Activated CD4-positive, alpha-beta T cell treated with anti-CD3 and anti-CD28 coated beads, Interleukin-10, Interleukin-2, amounts not matched to agents 100 ng/mL and 50 ng/mL, durations not matched to agents 16 hours and 8 hours (primary cell): ENCODE results near the gene TMEM233.
A peak's percentile ranks its signal among the peaks of the same experiment; 100 is the strongest.

Experiments
- DNase-seq: peaks from one replicate; pipeline ENCODE4 v3.0.0-alpha.2; 2020

Gene TMEM233

DNA sequence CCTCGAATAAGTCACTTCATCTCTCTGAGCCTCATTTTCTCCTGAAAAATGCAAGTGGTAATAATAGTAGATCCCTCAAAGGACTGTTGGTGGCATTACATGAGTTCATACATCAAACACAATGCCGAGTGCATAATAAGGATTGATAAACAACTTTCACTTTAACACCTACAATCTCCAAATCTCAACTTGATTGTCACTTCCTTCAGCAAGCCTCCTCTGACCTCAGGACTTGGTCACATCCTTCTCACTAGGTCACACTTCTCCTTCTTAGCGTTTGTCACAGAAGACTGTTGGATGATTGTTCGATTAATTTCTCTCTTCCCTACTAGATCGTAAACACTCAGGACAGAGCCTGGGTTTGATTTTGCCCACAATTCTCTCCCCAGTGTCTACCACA lies 66.5 kb downstream of the TMEM233 start:
- peak; percentile 19 for DNase-seq

DNA sequence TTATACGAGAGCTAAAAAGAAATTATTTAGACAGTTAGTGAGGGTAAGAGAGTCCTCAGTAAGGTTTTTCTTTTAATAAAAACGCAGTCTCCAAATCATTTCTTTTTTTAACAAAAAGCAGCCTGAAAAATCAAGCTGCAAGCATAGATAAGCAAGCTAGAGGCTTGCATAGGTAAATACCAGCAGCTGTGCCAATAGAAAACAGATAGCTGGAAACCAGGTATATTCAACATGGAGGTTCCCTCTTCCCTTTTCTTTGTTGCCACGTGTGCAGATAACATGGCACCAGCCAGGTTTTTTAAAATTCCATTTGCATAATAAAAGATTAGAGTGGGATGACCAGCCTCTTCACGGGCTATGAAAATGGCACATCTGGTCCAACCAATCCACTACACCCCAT lies 68.3 kb downstream of the TMEM233 start:
- no peak for DNase-seq

DNA sequence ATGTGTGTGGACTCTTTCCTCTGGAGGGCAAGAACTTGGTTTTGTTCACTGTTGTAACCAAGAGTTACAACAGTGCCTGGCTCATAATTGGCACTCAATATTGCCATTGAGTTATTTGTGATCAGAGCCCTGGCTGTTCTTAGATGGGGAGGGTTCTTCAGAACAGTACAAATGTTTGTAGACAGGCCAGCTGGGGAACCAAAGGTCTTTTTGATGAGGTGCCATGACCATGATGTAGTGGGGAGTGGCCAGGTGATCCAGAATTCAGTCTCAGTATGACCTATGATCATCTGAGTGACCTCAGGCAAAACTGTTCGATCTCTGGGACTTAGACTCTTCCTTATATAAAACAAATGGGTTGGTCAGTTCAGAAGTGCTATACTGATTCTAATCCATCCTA lies 71.1 kb downstream of the TMEM233 start:
- no peak for DNase-seq

DNA sequence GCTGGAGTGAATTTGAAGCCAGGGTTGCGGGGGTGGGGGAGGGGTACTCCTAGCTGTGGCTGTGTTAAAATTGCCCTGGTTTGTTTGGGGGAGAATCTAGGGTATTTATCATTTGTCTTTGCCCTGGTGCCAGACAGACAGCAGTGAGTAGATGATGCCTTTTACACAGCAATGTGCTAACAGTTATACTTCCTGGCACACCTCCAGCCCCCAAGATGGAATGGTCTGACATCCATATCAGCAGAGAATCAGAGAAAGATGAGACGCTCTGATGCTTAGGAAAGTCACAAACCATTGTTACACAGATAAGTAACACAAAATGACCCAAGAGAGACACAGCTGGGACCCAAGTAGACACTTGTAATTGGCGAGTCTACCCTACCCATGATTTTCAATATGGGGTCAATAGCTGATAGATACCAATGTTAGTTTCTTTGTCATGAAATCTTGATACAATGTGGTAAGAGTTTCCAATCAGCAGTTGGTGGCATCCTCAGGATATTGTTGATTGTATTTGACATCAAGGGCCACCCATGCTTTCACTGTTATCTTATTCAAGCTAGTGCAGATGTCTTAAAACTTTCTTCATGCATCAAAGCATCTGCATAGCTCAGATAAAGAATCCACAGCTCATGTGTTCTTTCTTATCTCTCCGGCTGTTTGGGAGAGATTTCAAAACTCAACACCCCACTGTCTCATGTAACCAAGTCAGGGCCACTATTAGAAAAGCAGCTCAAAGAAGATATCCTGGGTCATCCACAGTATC lies 71.8 kb downstream of the TMEM233 start:
- DNase-seq: no peak

DNA sequence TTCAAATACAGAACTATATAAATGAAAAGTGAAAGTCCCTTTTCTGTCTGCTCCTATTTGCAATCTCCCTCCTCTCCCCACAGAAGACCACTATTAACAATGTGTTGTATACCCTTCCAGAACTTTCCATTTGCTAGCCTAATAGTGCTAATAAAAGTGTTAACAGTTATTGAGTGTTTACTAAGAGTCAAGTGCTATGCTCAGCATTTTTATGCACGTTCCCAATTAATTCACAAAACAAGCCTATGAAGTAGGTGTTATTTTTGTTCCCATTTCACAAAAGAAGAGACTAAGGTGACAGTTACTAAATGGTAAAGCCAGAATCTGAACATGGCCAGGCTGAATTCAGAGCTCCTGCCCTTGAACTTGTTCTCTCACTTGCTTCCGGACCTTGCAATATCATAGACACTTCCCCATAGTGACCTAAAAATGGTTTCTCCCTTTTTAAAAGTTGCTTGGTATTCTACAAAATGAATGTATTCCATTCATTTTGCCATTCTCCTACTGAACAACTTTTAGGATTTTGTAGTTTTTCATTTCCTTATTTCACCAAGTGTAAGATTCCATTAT lies 72.7 kb downstream of the TMEM233 start:
- DNase-seq: no peak

DNA sequence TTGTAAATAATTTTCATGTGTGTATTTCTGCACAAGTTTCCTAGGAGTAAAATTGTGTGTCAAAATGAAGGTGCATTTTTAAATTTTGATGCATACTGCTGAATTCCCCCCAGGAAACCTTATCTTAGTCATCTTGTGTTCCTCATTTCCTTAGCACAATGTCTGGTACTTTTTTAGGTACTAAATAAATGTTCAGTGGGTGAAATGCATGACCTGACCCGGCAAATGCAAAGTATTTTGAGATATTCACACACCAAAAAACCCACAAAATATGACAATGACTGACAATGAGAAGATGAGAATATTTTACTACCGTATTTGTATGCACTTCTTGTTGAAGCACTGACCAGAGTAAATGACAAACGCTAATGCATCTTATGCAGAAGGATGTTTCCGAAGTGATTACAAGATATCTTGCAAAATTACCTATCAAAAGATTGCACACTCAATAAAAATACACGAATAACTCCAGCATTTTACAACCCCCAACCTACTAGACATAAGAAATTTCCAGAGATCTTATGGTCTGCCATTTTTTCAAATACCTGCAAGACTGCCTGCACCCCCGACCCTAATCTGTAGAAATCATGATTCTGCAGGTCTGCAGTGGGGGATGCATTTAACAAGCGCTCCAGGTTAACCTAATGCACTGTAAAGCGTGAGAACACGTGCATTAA lies 73.5 kb downstream of the TMEM233 start:
- DNase-seq: peak; percentile 39

DNA sequence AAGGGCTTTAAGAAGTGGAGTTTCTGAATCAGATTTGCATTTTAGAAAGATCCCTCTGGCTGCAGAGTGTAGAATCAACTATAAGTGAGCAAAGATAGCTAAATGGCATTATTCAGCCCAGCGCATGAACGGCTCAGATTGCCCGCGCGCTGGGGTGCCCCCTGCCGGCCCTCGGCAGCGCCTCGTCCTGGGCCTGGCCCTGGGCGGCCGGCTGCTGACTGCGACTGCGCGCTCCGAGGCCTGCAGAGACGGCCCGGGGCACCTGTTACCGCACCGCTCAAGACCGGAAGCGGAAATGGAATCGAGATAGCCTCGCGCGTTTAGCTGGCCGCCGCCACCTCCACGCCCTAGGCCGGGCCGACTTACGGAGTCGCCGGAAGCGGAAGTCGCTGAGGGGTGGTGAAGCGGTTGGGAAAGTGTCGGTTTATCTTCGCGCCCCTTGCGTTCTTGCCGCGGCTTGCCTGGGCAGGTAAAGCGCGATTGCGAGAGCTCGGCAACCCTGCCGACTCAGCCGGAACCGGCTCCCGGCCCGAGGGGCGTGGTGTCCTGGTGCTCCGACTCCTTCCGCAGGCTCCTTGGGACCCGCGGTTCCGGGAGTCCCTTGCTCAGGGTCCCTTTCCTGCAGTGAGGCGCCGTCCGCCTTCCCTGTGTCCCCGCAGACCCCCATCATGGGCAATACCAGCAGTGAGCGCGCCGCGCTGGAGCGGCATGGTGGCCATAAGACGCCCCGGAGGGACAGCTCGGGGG lies 74.2 kb downstream of the TMEM233 start, which contains the start of gene PRKAB1:
TSS of gene PRKAB1 (plus strand) at position 557 of the 747 bp plus-strand sequence. CDS start at position 669, 112 bp downstream.
- peak; percentile 98 for DNase-seq

DNA sequence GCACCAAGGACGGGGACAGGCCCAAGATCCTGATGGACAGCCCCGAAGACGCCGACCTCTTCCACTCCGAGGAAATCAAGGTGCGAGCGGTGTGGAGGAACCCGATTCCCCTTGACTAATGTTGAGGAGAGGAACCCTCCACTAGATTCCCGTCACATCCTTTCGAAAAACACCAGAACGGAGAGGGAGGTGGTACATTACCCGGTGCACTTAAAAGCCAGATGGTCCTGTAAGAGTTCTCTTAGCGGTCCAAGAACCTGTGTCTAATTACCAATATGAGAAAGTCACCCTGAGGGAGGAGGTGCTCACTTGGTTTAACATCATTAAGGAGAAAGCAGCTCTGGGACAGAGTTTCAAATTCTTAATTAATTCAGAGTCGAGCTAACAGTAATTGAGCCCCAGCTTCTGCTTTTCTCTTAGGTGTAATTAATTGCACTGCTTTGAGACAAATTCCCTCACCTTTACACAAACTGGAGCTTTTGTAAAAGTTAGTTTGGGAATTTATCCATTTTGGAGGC lies 74.8 kb downstream of the TMEM233 start:
- DNase-seq: no peak

DNA sequence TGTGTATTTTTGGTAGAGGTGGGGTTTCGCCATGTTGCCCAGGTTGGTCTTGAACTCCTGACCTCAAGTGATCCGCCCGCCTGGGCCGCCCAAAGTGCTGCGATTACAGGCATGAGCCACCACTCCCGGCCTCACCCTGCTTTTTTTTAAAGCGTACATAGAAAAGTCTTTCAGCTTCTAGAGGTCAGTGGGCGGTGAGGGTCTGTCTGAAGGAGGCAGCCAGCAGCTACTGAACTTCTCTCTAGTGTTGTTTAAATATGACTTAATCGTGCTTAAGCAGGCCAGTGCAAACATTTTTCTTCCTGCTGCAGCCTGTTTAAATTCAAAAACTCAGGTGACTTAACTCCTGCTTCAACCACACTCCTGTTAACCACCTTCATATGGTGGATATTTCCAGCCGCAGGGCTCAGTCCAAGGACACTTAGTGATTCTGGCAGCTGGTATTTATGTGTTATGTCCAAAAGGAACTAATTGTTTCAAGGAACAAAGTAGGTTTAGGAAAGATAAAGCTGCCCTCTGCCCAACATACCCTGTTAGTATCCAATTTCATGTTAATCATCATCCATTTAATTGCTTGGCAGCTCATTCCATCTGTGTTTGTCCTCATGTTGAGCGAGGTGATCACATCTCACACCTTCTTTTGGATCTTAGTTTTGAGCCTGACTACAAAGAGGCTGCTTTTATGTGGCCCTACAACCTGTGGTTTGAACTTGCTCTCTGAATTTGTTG lies 76.3 kb downstream of the TMEM233 start:
- DNase-seq: no peak

DNA sequence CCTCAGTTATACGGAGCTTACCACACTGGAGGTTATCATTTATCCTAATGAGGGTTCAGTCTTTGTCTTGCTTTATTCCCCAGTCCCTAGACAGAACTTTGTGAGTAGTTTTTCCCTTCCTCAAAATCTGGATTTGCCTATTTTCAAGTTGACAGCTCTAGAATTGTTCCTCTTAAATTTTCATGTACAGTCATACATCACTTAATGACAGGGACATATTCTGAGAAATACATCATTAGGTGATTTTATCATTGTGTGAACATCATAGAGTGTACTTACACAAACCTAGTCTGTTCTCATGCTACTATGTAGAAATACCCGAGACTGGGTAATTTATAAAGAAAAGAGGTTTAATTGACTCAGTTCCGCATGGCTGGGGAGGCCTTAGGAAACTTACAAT lies 77.5 kb downstream of the TMEM233 start:
- no peak for DNase-seq

DNA sequence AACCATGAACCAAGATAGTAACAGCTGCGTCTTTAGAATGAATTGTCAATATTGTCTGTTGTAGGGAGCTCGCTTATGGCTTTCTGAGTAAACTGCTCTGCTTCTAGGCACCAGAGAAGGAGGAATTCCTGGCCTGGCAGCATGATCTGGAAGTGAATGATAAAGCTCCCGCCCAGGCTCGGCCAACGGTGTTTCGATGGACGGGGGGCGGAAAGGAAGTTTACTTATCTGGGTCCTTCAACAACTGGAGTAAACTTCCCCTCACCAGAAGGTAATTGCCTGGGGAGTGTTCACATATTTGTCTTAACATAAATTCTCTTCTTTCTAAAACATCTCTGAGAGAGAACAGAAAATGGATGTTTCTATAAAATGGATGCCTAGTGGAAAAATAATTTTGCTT lies 78.6 kb downstream of the TMEM233 start:
- no peak for DNase-seq

DNA sequence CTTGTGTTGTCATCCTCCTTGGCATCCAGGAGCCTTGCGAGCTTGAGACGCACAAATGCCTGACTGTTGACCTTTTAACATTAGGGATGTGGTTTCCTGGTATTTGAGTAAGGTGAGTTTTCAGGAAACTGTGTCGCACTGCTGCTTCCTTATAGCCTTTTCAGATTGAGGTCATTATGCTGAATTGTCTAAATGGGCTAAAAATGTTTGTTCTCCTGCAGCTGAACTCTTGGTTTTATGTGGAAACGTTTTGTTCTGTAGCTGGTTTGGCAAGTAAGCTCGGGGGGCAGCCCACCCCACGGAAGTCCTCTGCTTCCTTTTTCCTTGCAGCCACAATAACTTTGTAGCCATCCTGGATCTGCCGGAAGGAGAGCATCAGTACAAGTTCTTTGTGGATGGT lies 80.1 kb downstream of the TMEM233 start:
- DNase-seq: peak; percentile 28

DNA sequence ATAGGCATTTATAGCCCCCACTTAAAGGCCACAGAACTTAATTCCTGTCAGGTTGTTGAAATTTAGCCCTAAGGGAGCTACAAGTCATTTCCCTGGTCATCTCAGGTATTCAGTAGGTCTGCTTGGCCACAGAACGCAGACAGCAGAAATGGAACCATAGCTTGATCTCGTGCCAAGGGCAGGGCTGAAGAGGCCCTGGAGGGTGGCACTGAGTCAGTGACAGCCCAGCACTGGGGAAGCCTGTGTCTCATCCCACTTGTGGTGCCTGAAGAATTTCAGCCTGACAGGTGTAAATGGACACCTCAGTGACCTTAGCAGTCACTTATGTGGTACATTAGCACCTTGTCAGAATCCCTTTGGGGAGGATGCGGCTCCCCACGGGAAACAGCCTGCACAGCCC lies 81.0 kb downstream of the TMEM233 start:
- DNase-seq: no peak

DNA sequence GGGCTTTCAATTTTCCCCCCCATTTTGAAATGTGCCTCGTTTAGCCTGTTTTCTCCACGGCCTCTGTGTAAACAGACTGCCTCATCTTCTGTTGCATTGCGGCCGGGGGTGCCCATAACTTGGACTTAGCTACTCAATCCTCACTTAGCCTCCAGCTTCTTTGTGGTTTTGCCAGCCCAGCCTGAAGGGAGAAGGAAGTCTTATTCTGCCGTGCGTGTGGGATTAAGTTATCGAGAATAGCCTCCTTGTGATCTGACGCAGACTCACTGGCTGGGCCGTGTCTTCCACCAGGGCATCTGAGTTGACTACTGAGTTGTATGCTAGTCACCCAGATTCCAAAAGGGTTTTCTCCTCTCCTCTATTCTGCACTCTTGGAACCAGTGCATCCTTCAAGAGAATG lies 82.4 kb downstream of the TMEM233 start:
- no peak for DNase-seq

DNA sequence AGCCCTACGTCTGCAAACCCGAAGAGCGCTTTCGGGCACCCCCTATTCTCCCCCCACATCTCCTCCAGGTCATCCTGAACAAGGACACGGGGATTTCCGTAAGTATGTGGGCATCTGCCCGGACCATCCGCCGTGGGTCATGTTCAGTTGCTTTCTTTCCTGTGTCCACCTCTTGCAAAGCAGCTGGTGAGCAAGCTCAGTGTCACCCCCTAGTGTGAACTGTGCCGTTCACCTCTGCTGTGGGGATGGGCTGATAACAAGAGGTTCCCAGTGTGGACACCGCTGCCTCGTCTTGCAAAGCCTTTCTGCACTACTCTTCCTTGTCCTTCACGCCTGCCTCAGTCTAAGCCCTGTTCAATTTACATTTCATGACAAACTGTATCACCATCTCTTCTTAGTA lies 83.0 kb downstream of the TMEM233 start:
- no peak for DNase-seq

DNA sequence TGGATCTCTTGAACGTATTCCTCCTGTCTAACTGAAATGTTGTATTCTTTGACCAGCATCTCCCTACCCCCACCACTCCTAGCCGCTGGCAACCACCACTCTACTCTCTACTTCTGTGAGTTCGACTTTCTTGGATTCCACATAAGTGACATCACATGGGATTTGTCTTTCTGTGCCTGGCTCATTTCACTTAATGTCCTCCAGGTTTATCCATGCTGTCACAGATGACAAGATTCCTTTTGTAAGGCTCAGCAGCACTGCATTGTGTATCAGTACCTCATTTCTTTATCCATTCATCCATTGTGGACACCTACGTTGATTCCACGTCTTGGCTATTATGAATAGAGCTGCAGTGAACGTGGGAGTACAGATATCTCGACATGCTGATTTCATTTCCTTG lies 84.9 kb downstream of the TMEM233 start:
- no peak for DNase-seq

DNA sequence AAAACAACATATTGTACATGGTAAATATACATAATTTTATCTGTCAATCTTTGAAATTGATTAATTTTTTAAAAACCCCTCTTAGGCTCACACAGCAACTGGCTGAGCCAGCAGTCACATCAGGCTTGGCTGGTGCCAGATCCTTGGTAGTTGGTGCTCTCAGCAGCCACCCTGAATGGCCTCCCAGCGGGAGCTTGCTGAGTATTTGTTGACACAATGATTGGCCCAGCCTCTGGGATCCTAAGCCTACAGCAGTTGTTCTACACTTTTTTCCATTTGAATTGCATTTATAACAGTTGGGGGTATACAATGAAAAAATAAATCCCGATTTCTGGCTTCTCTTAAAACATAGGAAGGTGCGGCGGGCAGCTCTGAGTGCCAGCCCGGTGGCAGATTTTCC lies 85.5 kb downstream of the TMEM233 start:
- DNase-seq: no peak

DNA sequence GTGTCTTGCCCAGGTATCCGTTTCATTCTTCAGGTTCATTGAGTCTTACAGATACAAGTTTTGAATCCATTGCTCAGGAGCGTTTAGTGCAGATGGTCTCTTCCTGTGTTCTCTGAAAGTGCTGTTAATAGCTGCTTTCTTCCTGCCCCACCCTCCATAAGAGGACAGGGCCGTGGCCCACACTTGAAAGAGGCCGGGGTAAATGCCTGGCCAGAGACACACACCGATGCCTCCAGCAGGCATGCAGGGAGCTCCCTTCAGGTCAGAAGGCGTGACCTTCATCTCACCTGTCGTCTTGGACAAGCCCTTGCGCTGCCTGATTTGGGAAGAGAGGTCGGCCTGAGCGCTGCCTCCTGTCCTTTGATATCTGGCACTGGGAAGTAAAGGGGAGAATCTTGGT lies 85.9 kb downstream of the TMEM233 start:
- no peak for DNase-seq

DNA sequence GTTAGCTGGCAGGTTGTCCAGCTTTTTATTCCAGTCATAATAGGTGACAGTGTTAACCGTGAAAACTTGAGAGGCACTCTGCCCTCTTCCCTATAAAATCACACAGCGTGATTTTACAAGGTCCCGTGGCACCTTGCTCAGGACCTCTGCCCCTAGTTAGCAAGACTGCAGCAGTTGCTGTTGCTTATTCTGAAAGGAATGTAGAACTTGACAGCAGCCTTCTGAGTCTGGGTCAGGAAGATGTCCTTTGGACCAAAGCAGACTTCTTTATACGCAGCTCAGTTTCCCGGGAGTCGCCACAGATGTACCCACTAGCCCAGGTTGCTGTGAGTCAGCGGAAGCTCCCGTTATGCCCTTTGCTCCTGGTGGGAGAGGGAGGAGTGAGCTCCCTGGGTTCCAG lies 87.5 kb downstream of the TMEM233 start:
- DNase-seq: no peak

DNA sequence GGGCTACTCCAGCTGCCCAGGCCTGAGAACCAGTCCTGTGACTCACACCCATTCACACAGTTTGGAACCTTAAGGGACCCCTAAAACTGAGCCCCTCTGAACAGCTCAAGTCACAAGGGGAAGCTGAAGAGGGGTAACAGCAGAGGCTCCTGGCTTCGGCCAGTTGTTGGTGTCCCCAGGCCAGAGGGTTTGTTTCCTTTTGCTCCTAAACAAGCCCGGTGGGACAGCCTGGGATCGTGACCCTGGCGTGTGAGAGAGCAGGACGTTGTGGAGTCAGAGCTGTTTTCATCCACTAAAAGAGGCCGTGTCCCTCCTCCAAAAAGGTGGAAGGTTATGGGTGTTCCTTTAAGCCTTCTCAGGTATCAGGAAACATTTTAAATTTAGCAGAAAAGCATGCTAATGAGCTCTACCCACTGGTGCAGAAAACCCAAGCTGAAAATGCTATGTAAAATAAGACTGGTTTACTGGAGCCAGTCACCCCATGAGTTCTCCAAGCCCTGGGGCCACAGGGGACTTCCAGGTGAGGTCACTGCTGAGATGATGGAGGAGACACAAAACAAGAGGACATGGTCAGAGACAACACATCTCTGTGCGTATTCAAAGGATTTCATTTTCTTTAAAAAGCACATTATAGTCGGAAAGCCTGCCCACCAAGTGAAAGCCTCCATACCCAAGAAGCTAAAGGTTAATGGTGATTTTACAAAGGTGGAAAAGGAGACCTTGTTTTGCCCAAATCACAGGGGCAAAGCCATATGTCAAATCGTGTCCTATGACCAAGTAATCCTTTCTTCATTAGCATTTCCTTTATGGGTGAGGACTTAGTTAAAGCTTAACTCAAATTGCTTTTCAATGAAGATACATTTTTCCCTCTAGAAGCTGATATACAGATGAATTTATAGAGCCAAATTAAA lies 88.4 kb downstream of the TMEM233 start:
- no peak for DNase-seq

DNA sequence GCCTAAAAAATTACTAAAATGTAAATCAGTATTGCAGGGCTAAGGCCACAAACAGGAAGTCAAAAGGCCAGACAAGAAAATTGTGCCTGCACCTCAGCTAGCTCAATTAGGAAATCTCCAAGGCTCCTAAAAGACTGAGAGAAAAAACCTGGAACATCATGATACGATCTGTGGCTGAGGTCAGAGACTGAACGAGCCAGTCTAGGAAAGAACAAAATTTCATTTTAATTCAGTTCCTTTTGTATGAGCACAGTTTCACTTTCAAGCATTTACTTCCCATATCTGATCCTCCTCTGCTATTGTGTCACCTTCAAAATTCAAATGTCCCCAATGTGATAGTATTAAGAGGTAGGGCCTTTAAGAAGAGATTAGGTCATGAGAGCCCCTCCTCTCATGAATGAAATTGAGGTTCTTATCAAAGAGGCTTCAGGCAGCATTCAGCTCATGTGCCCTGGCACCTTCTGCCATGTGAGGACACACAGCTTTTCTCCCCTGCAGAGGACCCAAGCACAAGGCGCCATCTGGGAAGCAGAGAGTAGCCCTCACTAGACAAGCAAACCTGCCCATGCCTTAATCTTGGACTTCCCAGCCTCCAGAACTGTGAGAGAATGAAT lies 89.2 kb downstream of the TMEM233 start:
- no peak for DNase-seq
